Ascending aorta (tissue), 2 donors: Measurements from ENCODE around the gene CLBA1. TPM values are rescaled to one million over a fixed set of nuclear protein-coding genes. Genes with fewer than 3 reads are reported as not detected.
"Not testable (repeated sequence)": the region's sequence is repeated elsewhere in the genome, so short reads cannot be mapped to it uniquely, and the experiment has no call there.

Source experiments
- DNase-seq, 2 donors: peaks; one replicate each; pipeline ENCODE4 v3.0.0-alpha.2; 2019; ENCODE audit warnings: low spot score in 2 of 2
- H3K27ac ChIP-seq, 2 donors: fragments of 200-600 bp; sonication (generic); one replicate each; pipeline ENCODE4 v1.5.1; 2016 to 2017; ENCODE audit warnings: mild to moderate bottlenecking in 1 of 2
- H3K27me3 ChIP-seq: fragments of 200-600 bp; sonication (generic); one replicate; pipeline ENCODE4 v1.5.1; 2017
- H3K36me3 ChIP-seq, 2 donors: fragments of 200-600 bp; sonication (generic); one replicate each; pipeline ENCODE4 v1.5.1; 2016
- H3K4me1 ChIP-seq, 2 donors: fragments of 200-600 bp; sonication (generic); one replicate each; pipeline ENCODE4 v1.5.1; 2016 to 2017; ENCODE audit warnings: mild to moderate bottlenecking in 1 of 2
- H3K4me3 ChIP-seq, 2 donors: fragments of 200-600 bp; sonication (generic); one replicate each; pipeline ENCODE4 v1.5.1; 2016 to 2017; ENCODE audit warnings: mild to moderate bottlenecking in 1 of 2
- H3K9me3 ChIP-seq, 2 donors: fragments of 200-600 bp; sonication (generic); one replicate each; pipeline ENCODE4 v1.5.1; 2016
- intact Hi-C: fragments of 100-400 bp; cut with DNase I; formaldehyde crosslinking; loops from one replicate; pipeline ENCODE4 v1.15.1; 2023
- total RNA-seq: library from RNA; depleted of rRNA; stranded (reverse); fragments of >200 nt; gene quantifications from one replicate; pipeline ENCODE4 v1.1.0, GENCODE V29; 2016
- TF ChIP-seq, protein P1 (sequence below), 3 experiments: fragments of 200-600 bp in 2 of 3; fragments of 450-650 bp in 1 of 3; sonication (generic) in 2 of 3; IDR thresholded peaks; one replicate each; pipeline ENCODE4 v1.5.1; 2016 to 2019; ENCODE audit warnings: antibody characterized with exemption in 3 of 3, mild to moderate bottlenecking in 1 of 3, moderate library complexity in 1 of 3

The CLBA1 gene
- total RNA-seq, 1 donor from 2014 or later = 18.1 TPM

DNA sequence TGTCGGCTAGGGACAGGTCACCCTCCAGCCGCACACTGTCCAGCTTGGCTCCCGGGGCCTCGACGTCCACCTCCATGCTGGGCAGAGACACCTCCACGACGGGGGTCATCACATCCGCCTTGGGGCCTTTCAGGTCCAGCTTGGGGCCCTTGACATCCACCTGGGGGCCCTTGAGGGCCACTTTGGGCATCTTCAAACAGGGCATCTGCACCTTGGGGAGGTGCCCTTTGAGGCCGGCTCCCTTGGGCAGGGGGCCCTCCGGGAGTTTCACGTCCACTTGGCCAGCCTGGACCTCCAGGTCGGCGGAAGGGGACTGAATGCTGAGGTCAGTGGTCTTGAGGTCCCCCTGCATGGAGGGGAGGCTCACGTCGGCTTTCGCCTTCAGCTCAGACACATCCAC lies 43.0 kb upstream of the CLBA1 start:
- intact Hi-C loops = no loop called here
- Histone ChIP-seq H3K9me3 (no peaks in the 10 kb centered on the region), H3K27me3 (no peaks in the 10 kb centered on the region), H3K36me3 (peaks cover 3 to 14% of the 10 kb centered on the region in 2 donors), H3K27ac (no peak overlapping the region), H3K4me1 (no peaks in the 10 kb centered on the region), H3K4me3 (no peak overlapping the region)
- TF ChIP-seq, protein P1, sequence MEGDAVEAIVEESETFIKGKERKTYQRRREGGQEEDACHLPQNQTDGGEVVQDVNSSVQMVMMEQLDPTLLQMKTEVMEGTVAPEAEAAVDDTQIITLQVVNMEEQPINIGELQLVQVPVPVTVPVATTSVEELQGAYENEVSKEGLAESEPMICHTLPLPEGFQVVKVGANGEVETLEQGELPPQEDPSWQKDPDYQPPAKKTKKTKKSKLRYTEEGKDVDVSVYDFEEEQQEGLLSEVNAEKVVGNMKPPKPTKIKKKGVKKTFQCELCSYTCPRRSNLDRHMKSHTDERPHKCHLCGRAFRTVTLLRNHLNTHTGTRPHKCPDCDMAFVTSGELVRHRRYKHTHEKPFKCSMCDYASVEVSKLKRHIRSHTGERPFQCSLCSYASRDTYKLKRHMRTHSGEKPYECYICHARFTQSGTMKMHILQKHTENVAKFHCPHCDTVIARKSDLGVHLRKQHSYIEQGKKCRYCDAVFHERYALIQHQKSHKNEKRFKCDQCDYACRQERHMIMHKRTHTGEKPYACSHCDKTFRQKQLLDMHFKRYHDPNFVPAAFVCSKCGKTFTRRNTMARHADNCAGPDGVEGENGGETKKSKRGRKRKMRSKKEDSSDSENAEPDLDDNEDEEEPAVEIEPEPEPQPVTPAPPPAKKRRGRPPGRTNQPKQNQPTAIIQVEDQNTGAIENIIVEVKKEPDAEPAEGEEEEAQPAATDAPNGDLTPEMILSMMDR (IDR thresholded peaks at IDR 0.05) = no peak
- DNase-seq = no peak

DNA sequence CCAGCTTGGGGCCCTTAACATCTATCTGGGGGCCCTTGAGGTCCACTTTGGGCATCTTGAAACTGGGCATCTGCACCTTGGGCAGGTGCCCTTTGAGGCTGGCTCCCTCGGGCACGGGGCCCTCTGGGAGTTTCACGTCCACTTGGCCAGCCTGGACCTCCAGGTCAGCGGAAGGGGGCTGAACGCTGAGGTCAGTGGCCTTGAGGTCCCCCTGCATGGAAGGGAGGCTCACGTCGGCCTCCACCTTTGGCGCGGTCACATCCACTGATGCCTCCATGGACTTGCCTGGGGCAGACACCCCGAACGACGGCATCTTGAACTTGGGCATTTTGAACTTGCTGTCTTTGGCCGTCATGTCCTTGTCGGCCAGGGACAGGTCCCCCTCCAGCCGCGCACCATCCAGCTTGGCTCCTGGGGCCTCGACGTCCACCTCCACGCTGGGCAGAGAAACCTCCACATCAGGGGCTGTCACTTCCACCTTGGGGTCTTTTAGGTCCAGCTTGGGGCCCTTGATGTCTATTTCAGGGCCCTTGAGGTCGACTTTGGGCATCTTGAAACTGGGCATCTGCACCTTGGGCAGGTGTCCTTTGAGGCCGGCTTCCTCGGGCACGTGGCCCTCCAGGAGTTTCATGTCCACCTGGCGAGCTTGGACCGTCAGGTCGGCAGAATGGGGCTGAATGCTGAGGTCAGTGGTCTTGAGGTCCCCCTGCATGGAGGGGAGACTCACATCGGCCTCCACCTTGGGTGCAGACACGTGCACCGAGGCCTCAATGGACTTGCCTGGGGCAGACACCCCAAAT lies 42.2 kb upstream of the CLBA1 start:
- H3K9me3 ChIP-seq, H3K27ac ChIP-seq, H3K4me1 ChIP-seq, H3K4me3 ChIP-seq, intact Hi-C loops, DNase-seq, H3K27me3 ChIP-seq: not testable (repeated sequence)
- peaks cover 3 to 14% of the 10 kb centered on the region in 2 donors for H3K36me3 ChIP-seq

DNA sequence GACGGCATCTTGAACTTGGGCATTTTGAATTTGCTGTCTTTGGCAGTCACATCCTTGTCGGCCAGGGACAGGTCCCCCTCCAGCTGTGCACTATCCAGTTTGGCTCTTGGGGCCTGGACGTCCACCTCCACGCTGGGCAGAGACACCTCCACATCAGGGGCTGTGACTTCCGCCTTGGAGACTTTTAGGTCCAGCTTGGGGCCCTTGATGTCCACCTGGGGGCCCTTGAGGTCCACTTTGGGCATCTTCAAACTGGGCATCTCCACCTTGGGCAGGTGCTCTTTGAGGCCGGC lies 41.6 kb upstream of the CLBA1 start:
- H3K27ac ChIP-seq, H3K4me3 ChIP-seq, DNase-seq, H3K27me3 ChIP-seq, intact Hi-C loops, H3K9me3 ChIP-seq, H3K4me1 ChIP-seq: not testable (repeated sequence)
- H3K36me3 ChIP-seq = peaks cover 3 to 14% of the 10 kb centered on the region in 2 donors

DNA sequence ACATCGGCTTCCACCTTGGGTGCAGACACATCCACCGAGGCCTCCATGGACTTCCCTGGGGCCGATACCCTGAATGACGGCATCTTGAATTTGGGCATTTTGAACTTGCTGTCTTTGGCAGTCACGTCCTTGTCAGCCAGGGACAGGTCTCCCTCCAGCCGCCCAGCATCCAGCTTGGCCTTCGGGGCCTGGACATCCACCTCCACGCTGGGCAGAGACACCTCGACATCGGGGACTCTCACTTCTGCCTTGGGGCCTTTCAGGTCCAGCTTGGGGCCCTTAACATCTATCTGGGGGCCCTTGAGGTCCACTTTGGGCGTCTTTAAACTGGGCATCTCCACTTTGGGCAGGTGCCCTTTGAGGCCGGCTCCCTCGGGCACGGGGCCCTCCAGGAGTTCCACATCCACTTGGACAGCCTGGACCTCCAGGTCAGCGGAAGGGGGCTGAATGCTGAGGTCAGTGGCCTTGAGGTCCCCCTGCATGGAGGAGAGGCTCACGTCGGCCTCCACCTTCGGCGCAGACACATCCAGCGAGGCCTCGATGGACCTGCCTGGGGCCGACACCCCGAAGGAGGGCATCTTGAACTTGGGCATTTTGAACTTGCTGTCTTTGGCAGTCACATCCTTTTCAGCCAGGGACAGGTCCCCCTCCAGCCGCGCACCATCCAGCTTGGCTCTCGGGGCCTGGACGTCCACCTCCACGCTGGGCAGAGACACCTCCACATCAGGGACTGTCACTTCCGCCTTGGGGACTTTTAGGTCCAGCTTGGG lies 41.0 kb upstream of the CLBA1 start:
- intact Hi-C loops, DNase-seq, H3K27me3 ChIP-seq, H3K4me1 ChIP-seq, H3K4me3 ChIP-seq, H3K9me3 ChIP-seq, H3K27ac ChIP-seq: not testable (repeated sequence)
- H3K36me3 ChIP-seq = peaks cover 3 to 14% of the 10 kb centered on the region in 2 donors

DNA sequence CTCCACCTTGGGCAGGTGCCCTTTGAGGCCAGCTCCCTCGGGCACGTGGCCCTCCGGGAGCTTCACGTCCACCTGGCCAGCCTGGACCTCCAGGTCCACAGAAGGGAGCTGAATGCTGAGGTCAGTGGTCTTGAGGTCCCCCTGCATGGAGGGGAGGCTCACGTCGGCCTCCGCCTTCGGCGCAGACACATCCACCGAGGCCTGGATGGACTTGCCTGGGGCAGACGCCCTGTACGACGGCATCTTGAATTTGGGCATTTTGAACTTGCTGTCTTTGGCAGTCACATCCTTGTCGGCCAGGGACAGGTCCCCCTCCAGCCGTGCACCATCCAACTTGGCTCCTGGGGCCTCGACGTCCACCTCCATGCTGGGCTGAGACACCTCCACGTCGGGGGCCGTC lies 40.3 kb upstream of the CLBA1 start:
- DNase-seq, H3K27me3 ChIP-seq, H3K9me3 ChIP-seq, H3K27ac ChIP-seq, H3K4me3 ChIP-seq, H3K4me1 ChIP-seq, intact Hi-C loops: not testable (repeated sequence)
- peaks cover 3 to 11% of the 10 kb centered on the region in 2 donors for H3K36me3 ChIP-seq

DNA sequence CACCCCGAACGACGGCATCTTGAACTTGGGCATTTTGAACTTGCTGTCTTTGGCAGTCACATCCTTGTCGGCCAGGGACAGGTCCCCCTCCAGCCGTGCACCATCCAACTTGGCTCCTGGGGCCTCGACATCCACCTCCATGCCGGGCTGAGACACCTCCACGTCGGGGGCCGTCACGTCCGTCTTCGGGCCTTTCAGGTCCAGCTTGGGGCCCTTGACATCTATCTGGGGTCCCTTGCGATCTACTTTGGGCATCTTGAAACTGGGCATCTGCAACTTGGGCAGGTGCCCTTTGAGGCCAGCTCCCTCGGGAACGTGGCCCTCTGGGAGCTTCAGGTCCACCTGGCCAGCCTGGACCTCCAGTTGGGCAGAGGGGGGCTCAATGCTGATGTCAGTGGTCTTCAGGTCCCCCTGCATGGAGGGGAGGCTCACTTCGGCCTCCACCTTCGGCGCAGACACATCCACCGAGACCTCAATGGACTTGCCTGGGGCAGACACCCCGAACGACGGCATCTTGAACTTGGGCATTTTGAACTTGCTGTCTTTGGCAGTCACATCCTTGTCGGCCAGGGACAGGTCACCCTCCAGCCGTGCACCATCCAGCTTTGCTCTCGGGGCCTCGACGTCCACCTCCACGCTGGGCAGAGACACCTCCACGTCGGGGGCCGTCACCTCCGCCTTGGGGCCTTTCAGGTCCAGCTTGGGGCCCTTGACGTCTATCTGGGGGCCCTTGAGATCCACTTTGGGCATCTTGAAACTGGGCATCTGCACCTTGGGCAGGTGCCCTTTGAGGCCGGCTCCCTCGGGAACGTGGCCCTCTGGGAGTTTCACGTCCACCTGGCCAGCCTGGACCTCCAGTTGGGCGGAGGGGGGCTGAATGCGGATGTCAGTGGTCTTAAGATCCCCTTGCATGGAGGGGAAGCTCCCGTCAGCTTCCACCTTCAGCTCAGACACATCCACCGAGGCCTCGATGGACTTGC lies 39.3 kb upstream of the CLBA1 start:
- H3K4me1 ChIP-seq, intact Hi-C loops, H3K36me3 ChIP-seq, H3K4me3 ChIP-seq, H3K27me3 ChIP-seq, H3K27ac ChIP-seq, DNase-seq, H3K9me3 ChIP-seq: not testable (repeated sequence)

DNA sequence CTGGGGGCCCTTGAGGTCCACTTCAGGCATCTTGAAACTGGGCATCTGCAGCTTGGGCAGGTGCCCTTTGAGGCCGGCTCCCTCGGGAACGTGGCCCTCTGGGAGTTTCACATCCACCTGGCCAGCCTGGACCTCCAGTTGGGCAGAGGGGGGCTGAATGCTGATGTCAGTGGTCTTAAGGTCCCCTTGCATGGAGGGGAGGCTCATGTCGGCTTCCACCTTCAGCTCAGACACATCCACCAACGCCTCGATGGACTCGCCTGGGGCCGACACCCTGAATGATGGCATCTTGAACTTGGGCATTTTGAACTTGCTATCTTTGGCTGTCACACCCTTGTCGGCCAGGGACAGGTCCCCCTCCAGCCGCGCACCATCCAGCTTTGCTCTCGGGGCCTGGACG lies 38.4 kb upstream of the CLBA1 start:
- intact Hi-C loops, H3K4me1 ChIP-seq, H3K27ac ChIP-seq, H3K27me3 ChIP-seq, H3K36me3 ChIP-seq, H3K4me3 ChIP-seq, DNase-seq, H3K9me3 ChIP-seq: not testable (repeated sequence)

DNA sequence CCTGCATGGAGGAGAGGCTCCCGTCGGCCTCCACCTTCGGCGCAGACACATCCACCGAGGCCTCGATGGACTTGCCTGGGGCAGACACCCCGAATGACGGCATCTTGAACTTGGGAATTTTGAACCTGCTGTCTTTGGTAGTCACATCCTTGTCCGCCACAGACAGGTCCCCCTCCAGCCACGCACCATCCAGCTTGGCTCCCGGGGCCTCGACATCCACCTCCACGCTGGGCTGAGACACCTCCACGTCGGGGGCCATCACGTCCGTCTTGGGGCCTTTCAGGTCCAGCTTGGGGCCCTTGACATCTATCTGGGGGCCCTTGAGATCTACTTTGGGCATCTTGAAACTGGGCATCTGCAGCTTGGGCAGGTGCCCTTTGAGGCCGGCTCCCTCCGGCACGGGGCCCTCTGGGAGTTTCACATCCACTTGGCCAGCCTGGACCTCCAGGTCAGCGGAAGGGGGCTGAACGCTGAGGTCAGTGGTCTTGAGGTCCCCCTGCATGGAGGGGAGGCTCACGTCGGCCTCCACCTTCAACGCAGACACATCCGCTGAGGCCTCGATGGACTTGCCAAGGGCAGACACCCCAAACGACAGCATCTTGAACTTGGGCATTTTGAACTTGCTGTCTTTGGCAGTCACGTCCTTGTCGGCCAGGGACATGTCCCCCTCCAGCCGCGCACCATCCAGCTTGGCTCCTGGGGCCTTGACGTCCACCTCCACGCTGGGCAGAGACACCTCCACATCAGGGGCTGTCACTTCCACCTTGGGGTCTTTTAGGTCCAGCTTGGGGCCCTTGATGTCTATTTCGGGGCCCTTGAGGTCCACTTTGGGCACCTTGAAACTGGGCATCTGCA lies 37.5 kb upstream of the CLBA1 start:
- intact Hi-C loops, DNase-seq, H3K4me1 ChIP-seq, H3K27ac ChIP-seq, H3K4me3 ChIP-seq, H3K27me3 ChIP-seq, H3K9me3 ChIP-seq, H3K36me3 ChIP-seq: not testable (repeated sequence)
